Progenitor cell of endocrine pancreas (in vitro differentiated cells): ENCODE data around the gene ASS1. TPM values are rescaled to one million over a fixed set of nuclear protein-coding genes. Genes with fewer than 3 reads are reported as not detected.

Experiments
- DNase-seq: peaks from one replicate; pipeline ENCODE4 v3.0.0; 2021; ENCODE audit warnings: low spot score; ENCODE audit not compliant: unreplicated experiment
- H3K27ac Mint-ChIP-seq: 2 replicates; pipeline ENCODE4 v1.8.0; 2021; ENCODE audit warnings: mild to moderate bottlenecking, moderate library complexity, mixed read lengths
- H3K27me3 Mint-ChIP-seq: 2 replicates; pipeline ENCODE4 v1.8.0; 2021; ENCODE audit warnings: mixed read lengths
- H3K36me3 Mint-ChIP-seq: 2 replicates; pipeline ENCODE4 v1.8.0; 2022; ENCODE audit warnings: mixed read lengths; ENCODE audit not compliant: insufficient read depth
- H3K4me1 Mint-ChIP-seq: 2 replicates; pipeline ENCODE4 v1.8.0; 2021; ENCODE audit warnings: low read depth, mixed read lengths
- H3K4me3 Mint-ChIP-seq: 2 replicates; pipeline ENCODE4 v1.8.0; 2021; ENCODE audit warnings: low read depth, mild to moderate bottlenecking, moderate library complexity, mixed read lengths
- H3K9me3 Mint-ChIP-seq: 2 replicates; pipeline ENCODE4 v1.8.0; 2021; ENCODE audit warnings: low read depth, mixed read lengths
- total RNA-seq: library from RNA; stranded (reverse); gene quantifications from 2 replicates; pipeline ENCODE4 v1.2.1, GENCODE V29; 2021
- TF ChIP-seq, protein P1 (sequence below): fragments of 200-600 bp; sonication (generic); IDR thresholded peaks from one replicate; pipeline ENCODE4 v1.5.0; 2021; ENCODE audit warnings: antibody characterized with exemption, mild to moderate bottlenecking; ENCODE audit not compliant: unreplicated experiment

ASS1 gene
- total RNA-seq, 1 donor from 2014 or later, result 6.5 TPM

- TF ChIP-seq, protein P1, sequence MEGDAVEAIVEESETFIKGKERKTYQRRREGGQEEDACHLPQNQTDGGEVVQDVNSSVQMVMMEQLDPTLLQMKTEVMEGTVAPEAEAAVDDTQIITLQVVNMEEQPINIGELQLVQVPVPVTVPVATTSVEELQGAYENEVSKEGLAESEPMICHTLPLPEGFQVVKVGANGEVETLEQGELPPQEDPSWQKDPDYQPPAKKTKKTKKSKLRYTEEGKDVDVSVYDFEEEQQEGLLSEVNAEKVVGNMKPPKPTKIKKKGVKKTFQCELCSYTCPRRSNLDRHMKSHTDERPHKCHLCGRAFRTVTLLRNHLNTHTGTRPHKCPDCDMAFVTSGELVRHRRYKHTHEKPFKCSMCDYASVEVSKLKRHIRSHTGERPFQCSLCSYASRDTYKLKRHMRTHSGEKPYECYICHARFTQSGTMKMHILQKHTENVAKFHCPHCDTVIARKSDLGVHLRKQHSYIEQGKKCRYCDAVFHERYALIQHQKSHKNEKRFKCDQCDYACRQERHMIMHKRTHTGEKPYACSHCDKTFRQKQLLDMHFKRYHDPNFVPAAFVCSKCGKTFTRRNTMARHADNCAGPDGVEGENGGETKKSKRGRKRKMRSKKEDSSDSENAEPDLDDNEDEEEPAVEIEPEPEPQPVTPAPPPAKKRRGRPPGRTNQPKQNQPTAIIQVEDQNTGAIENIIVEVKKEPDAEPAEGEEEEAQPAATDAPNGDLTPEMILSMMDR, result no peak
- Mint-ChIP-seq H3K9me3 (no peaks in the 10 kb centered on the region), H3K4me1 (peaks cover 3% of the 10 kb centered on the region), H3K4me3 (no peak overlapping the region), H3K27ac (no peak overlapping the region), H3K36me3 (no peaks in the 10 kb centered on the region), H3K27me3 (peaks cover 21% of the 10 kb centered on the region)
- no peak for DNase-seq
Observed at GRCh38 chr9:130428086-130428665, 16.6 kb upstream of the ASS1 start.

GRCh38 chr9:130429381-130429780 lies 15.4 kb upstream of the ASS1 start:
- TF ChIP-seq, protein P1, result no peak
- peaks cover 27% of the 10 kb centered on the region for H3K27me3 Mint-ChIP-seq
- no peak overlapping the region for H3K4me3 Mint-ChIP-seq
- H3K4me1 Mint-ChIP-seq, result peaks cover 3% of the 10 kb centered on the region
- H3K27ac Mint-ChIP-seq, result no peak overlapping the region
- DNase-seq, result no peak
- H3K9me3 Mint-ChIP-seq, result no peaks in the 10 kb centered on the region
- H3K36me3 Mint-ChIP-seq, result no peaks in the 10 kb centered on the region

- peaks cover 31% of the 10 kb centered on the region for H3K27me3 Mint-ChIP-seq
- no peak for DNase-seq
- H3K27ac Mint-ChIP-seq, result no peak overlapping the region
- H3K4me1 Mint-ChIP-seq, result peaks cover 3% of the 10 kb centered on the region
- H3K9me3 Mint-ChIP-seq, result no peaks in the 10 kb centered on the region
- TF ChIP-seq, protein P1, result no peak
- H3K4me3 Mint-ChIP-seq, result no peak overlapping the region
- H3K36me3 Mint-ChIP-seq, result no peaks in the 10 kb centered on the region
Observed at GRCh38 chr9:130429831-130430230, 14.9 kb upstream of the ASS1 start.

DNA sequence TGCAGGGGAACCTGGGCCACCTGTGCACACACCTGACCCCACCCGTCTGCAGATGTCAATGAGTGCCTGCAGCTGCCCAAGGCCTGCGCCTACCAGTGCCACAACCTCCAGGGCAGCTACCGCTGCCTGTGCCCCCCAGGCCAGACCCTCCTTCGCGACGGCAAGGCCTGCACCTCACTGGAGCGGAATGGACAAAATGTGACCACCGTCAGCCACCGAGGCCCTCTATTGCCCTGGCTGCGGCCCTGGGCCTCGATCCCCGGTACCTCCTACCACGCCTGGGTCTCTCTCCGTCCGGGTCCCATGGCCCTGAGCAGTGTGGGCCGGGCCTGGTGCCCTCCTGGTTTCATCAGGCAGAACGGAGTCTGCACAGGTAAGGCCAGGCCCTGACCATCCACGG lies 14.5 kb upstream of the ASS1 start:
- DNase-seq, result no peak
- H3K9me3 Mint-ChIP-seq, result no peaks in the 10 kb centered on the region
- peaks cover 3% of the 10 kb centered on the region for H3K4me1 Mint-ChIP-seq
- peaks cover 33% of the 10 kb centered on the region for H3K27me3 Mint-ChIP-seq
- no peak overlapping the region for H3K27ac Mint-ChIP-seq
- TF ChIP-seq, protein P1, result no peak
- no peak overlapping the region for H3K4me3 Mint-ChIP-seq
- H3K36me3 Mint-ChIP-seq, result no peaks in the 10 kb centered on the region

- no peak for DNase-seq
- TF ChIP-seq, protein P1, result no peak
- Mint-ChIP-seq H3K27ac (no peak overlapping the region), H3K4me1 (peaks cover 1% of the 10 kb centered on the region), H3K27me3 (peaks cover 36% of the 10 kb centered on the region), H3K9me3 (no peaks in the 10 kb centered on the region), H3K36me3 (no peaks in the 10 kb centered on the region), H3K4me3 (no peak overlapping the region)
Observed at GRCh38 chr9:130430734-130431535, 13.8 kb upstream of the ASS1 start.
